A673 (cell line): ENCODE measurements around the gene PRAMEF1. TPM values are rescaled to one million over a fixed set of nuclear protein-coding genes. Genes with fewer than 3 reads are reported as not detected.

Experiments
- BruUV-seq: library from RNA; stranded (reverse); fragments of 400-500 nt; replicated peaks from 2 replicates; lab custom pipeline; 2021; lab: Mats Ljungman, UMichigan
- CTCF ChIA-PET: fragments of 300-600 bp; sonication (Branson Sonifier 250); formaldehyde crosslinking; loops from one replicate; lab custom pipeline; 2022; ENCODE audit warnings: antibody characterized with exemption; lab: Charles Lee
- POLR2A ChIA-PET: fragments of 300-600 bp; sonication (Branson Sonifier 250); formaldehyde crosslinking; loops from one replicate; lab custom pipeline; 2022; ENCODE audit warnings: antibody characterized with exemption; ENCODE audit not compliant: low non-redundant PET; lab: Charles Lee
- DNase-seq: peaks from one replicate; pipeline ENCODE4 v3.0.0-alpha.2; 2015; ENCODE audit warnings: low spot score
- H3K27ac ChIP-seq: fragments of 200-600 bp; sonication (generic); 2 replicates; pipeline ENCODE4 v1.5.1; 2016; ENCODE audit warnings: mixed run types, low read depth, mild to moderate bottlenecking, mixed read lengths, antibody characterized with exemption, low read length; ENCODE audit not compliant: poor library complexity, severe bottlenecking
- H3K27me3 ChIP-seq: fragments of 200-600 bp; sonication (generic); replicated peaks from 2 replicates; pipeline ENCODE4 v1.6.1; 2017; ENCODE audit warnings: mixed run types, low read depth, mild to moderate bottlenecking, mixed read lengths, antibody characterized with exemption, low read length; ENCODE audit not compliant: insufficient read depth, poor library complexity
- H3K36me3 ChIP-seq: fragments of 200-600 bp; sonication (generic); 2 replicates; pipeline ENCODE4 v1.6.1; 2016; ENCODE audit warnings: mixed run types, mild to moderate bottlenecking, mixed read lengths, antibody characterized with exemption, low read length; ENCODE audit not compliant: insufficient read depth, poor library complexity, severe bottlenecking
- H3K4me1 ChIP-seq: fragments of 200-600 bp; sonication (generic); 2 replicates; pipeline ENCODE4 v1.6.1; 2017; ENCODE audit warnings: mixed run types, mild to moderate bottlenecking, mixed read lengths, antibody characterized with exemption, low read length; ENCODE audit not compliant: insufficient read depth, poor library complexity, severe bottlenecking
- H3K4me3 ChIP-seq: fragments of 200-600 bp; sonication (generic); 2 replicates; pipeline ENCODE4 v1.5.1; 2016; ENCODE audit warnings: low read depth, mixed run types, mild to moderate bottlenecking, mixed read lengths, low read length; ENCODE audit not compliant: poor library complexity, severe bottlenecking
- H3K9me3 ChIP-seq: fragments of 200-600 bp; sonication (generic); 2 replicates; pipeline ENCODE4 v1.6.1; 2016; ENCODE audit warnings: mixed run types, low read depth, mild to moderate bottlenecking, mixed read lengths, antibody characterized with exemption, low read length; ENCODE audit not compliant: poor library complexity, severe bottlenecking
- CTCF ChIP-seq: fragments of 300-800, 200-600 bp; sonication (generic); conservative IDR thresholded peaks from 2 replicates; pipeline ENCODE4 v1.5.1; 2017; ENCODE audit warnings: low read depth, mild to moderate bottlenecking, antibody characterized with exemption, low read length, moderate library complexity, mixed read lengths
- EZH2 ChIP-seq: fragments of 200-600 bp; sonication (generic); IDR thresholded peaks from 2 replicates; pipeline ENCODE4 v1.6.1; 2017; ENCODE audit warnings: borderline replicate concordance, low read depth, mild to moderate bottlenecking, mixed read lengths, antibody characterized with exemption, low read length; ENCODE audit not compliant: poor library complexity, severe bottlenecking
- intact Hi-C: fragments of 100-400 bp; cut with micrococcal nuclease; formaldehyde crosslinking; loops from one replicate; pipeline ENCODE4 v1.10.0; 2022; ENCODE audit not compliant: unreplicated experiment
- total RNA-seq: library from RNA; stranded (reverse); gene quantifications from 2 replicates; pipeline ENCODE4 v1.2.3, GENCODE V29; 2021

The PRAMEF1 gene
- total RNA-seq, 1 experiment from 2014 or later: not detected

GRCh38 chr1:12799730-12800129 lies 8.5 kb downstream of the PRAMEF1 start:
- intact Hi-C loops: no loop called here
- no peak for TF ChIP-seq EZH2
- no peak for TF ChIP-seq CTCF
- Histone ChIP-seq H3K4me3 (no peak overlapping the region), H3K36me3 (no peaks in the 10 kb centered on the region), H3K9me3 (no peaks in the 10 kb centered on the region), H3K27me3 (no peaks in the 10 kb centered on the region), H3K4me1 (no peaks in the 10 kb centered on the region), H3K27ac (no peak overlapping the region)
- POLR2A ChIA-PET: no interaction called here
- no TSS peak for BruUV-seq
- DNase-seq: no peak
- CTCF ChIA-PET: no interaction called here

- no TSS peak for BruUV-seq
- ChIA-PET POLR2A (no interaction called here), CTCF (no interaction called here)
Observed at GRCh38 chr1:12809933-12810332, 18.7 kb downstream of the PRAMEF1 start.

GRCh38 chr1:12810691-12811408 lies 19.7 kb downstream of the PRAMEF1 start:
- no TSS peak for BruUV-seq
- CTCF ChIA-PET: no interaction called here
- no peak for DNase-seq
- intact Hi-C loops: no loop called here
- Histone ChIP-seq H3K9me3 (no peaks in the 10 kb centered on the region), H3K4me3 (no peak overlapping the region), H3K4me1 (no peaks in the 10 kb centered on the region), H3K27me3 (no peaks in the 10 kb centered on the region), H3K36me3 (no peaks in the 10 kb centered on the region), H3K27ac (no peak overlapping the region)
- TF ChIP-seq EZH2 (no peak), CTCF (no peak)
- POLR2A ChIA-PET: no interaction called here

More at GRCh38 chr1:12809933-12810332, 18.7 kb downstream of the PRAMEF1 start:
- no peaks in the 10 kb centered on the region for H3K36me3 ChIP-seq
- no peak for TF ChIP-seq CTCF
- H3K4me1 ChIP-seq: no peaks in the 10 kb centered on the region
- intact Hi-C loops: no loop called here
- no peak for DNase-seq
- H3K27me3 ChIP-seq: no peaks in the 10 kb centered on the region
- H3K4me3 ChIP-seq: no peak overlapping the region
- H3K27ac ChIP-seq: no peak overlapping the region
- no peaks in the 10 kb centered on the region for H3K9me3 ChIP-seq
